Astrocyte (in vitro differentiated cells and primary cell): ENCODE measurements around the gene TMEM89. TPM values are rescaled to one million over a fixed set of nuclear protein-coding genes. Genes with fewer than 3 reads are reported as not detected.

Experiments used
- DNase-seq: peaks from one replicate; pipeline ENCODE4 v3.0.0-alpha.2; 2010; ENCODE audit warnings: low read depth
- FAIRE-seq: peaks from 2 replicates; lab custom pipeline; 2011; peaks lifted over from hg19 to GRCh38; lab: Jason Lieb, UNC
- H2AFZ ChIP-seq: 2 replicates; pipeline ENCODE4 v1.6.0; 2012; ENCODE audit warnings: low read depth, low read length, inconsistent platforms
- H3K27ac ChIP-seq: 2 replicates; pipeline ENCODE4 v1.5.1; 2011; ENCODE audit warnings: low read depth, low read length, inconsistent platforms
- H3K27me3 ChIP-seq: 2 replicates; pipeline ENCODE4 v1.6.0; 2011; ENCODE audit warnings: low read length, inconsistent platforms; ENCODE audit not compliant: insufficient read depth
- H3K36me3 ChIP-seq: 2 replicates; pipeline ENCODE4 v1.5.1; 2011; ENCODE audit warnings: low read length, inconsistent platforms; ENCODE audit not compliant: insufficient read depth
- H3K4me1 ChIP-seq: 2 replicates; pipeline ENCODE4 v1.5.1; 2011; ENCODE audit warnings: low read length, inconsistent platforms; ENCODE audit not compliant: insufficient read depth
- H3K4me2 ChIP-seq: 2 replicates; pipeline ENCODE4 v1.6.0; 2012; ENCODE audit warnings: low read length, inconsistent platforms
- H3K4me3 ChIP-seq: 2 replicates; pipeline ENCODE4 v1.5.1; 2011; ENCODE audit warnings: low read depth, mild to moderate bottlenecking, low read length, inconsistent platforms; ENCODE audit not compliant: insufficient read depth
- H3K79me2 ChIP-seq: 2 replicates; pipeline ENCODE4 v1.6.0; 2012; ENCODE audit warnings: mild to moderate bottlenecking, low read length, inconsistent platforms; ENCODE audit not compliant: insufficient read depth
- H3K9ac ChIP-seq: 2 replicates; pipeline ENCODE4 v1.6.0; 2012; ENCODE audit warnings: mild to moderate bottlenecking, low read length, inconsistent platforms
- H3K9me3 ChIP-seq: 2 replicates; pipeline ENCODE4 v1.5.1; 2012; ENCODE audit warnings: low read depth, mild to moderate bottlenecking, low read length, inconsistent platforms; ENCODE audit not compliant: insufficient read depth
- H4K20me1 ChIP-seq: 2 replicates; pipeline ENCODE4 v1.6.0; 2012; ENCODE audit warnings: low read length, inconsistent platforms; ENCODE audit not compliant: insufficient read depth
- H3K27ac Mint-ChIP-seq: one replicate; pipeline ENCODE4 v1.8.0; 2021; ENCODE audit warnings: mild to moderate bottlenecking, mixed read lengths; ENCODE audit not compliant: unreplicated experiment
- H3K27me3 Mint-ChIP-seq: one replicate; pipeline ENCODE4 v1.8.0; 2021; ENCODE audit warnings: low read depth, mixed read lengths; ENCODE audit not compliant: unreplicated experiment
- H3K36me3 Mint-ChIP-seq: one replicate; pipeline ENCODE4 v1.8.0; 2021; ENCODE audit warnings: low read depth, mixed read lengths; ENCODE audit not compliant: unreplicated experiment
- H3K4me1 Mint-ChIP-seq: one replicate; pipeline ENCODE4 v1.8.0; 2021; ENCODE audit warnings: low read depth, mixed read lengths; ENCODE audit not compliant: unreplicated experiment
- H3K4me3 Mint-ChIP-seq: one replicate; pipeline ENCODE4 v1.8.0; 2021; ENCODE audit warnings: mild to moderate bottlenecking, moderate library complexity, mixed read lengths; ENCODE audit not compliant: unreplicated experiment
- H3K9me3 Mint-ChIP-seq: one replicate; pipeline ENCODE4 v1.8.0; 2021; ENCODE audit warnings: mild to moderate bottlenecking, mixed read lengths; ENCODE audit not compliant: unreplicated experiment
- CTCF ChIP-seq: IDR thresholded peaks from 2 replicates; pipeline ENCODE4 v1.5.1; 2011; ENCODE audit warnings: low read depth, mild to moderate bottlenecking, inconsistent platforms, low read length, moderate library complexity; ENCODE audit not compliant: insufficient read depth
- EZH2 ChIP-seq: IDR thresholded peaks from 2 replicates; pipeline ENCODE4 v1.6.1; 2012; ENCODE audit warnings: mild to moderate bottlenecking, low read length, inconsistent platforms; ENCODE audit not compliant: insufficient read depth
- total RNA-seq: library from RNA; stranded (reverse); gene quantifications from 2 replicates; pipeline ENCODE4 v1.2.1, GENCODE V29; 2021

Gene TMEM89
- total RNA-seq, 1 donor from 2014 or later = 0.36 TPM

DNA sequence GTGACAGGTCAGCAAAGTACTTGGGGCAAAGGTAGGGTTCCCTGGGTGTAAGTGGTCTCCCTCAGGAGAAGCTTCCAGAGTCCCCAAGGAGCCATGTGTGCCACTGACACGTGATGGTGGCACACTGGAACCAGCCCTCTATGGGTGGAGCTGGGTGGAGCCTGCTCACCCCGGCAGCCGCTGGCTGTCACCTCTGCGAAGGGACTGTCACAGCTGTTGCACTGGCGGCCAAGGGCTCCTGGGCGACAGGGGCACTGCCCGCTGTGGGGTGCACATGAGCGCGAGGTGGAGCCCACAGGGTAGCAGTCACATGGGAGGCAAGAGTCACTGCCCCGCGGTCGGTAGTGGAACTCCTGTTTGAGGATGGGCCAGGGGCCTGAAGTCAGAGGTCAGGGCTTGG, 29.2 kb upstream of the TMEM89 start:
- Mint-ChIP-seq H3K9me3 (peaks cover 3% of the 10 kb centered on the region), H3K27ac (no peak overlapping the region), H3K27me3 (peaks cover 16% of the 10 kb centered on the region), H3K4me3 (no peak overlapping the region), H3K4me1 (no peaks in the 10 kb centered on the region), H3K36me3 (peaks cover 26% of the 10 kb centered on the region)
- peaks cover 3% of the 10 kb centered on the region for H4K20me1 ChIP-seq
- no peaks in the 10 kb centered on the region for H3K4me1 ChIP-seq
- no peak for DNase-seq
- no peak overlapping the region for H3K4me2 ChIP-seq
- H3K79me2 ChIP-seq = no peaks in the 10 kb centered on the region
- H3K9ac ChIP-seq = no peak overlapping the region
- H2AFZ ChIP-seq = no peak overlapping the region
- no peak overlapping the region for H3K27ac ChIP-seq
- no peaks in the 10 kb centered on the region for H3K27me3 ChIP-seq
- H3K4me3 ChIP-seq = no peak overlapping the region
- FAIRE-seq = no peak
- no peaks in the 10 kb centered on the region for H3K36me3 ChIP-seq
- TF ChIP-seq CTCF = no peak
- no peak for TF ChIP-seq EZH2
- H3K9me3 ChIP-seq = no peaks in the 10 kb centered on the region

DNA sequence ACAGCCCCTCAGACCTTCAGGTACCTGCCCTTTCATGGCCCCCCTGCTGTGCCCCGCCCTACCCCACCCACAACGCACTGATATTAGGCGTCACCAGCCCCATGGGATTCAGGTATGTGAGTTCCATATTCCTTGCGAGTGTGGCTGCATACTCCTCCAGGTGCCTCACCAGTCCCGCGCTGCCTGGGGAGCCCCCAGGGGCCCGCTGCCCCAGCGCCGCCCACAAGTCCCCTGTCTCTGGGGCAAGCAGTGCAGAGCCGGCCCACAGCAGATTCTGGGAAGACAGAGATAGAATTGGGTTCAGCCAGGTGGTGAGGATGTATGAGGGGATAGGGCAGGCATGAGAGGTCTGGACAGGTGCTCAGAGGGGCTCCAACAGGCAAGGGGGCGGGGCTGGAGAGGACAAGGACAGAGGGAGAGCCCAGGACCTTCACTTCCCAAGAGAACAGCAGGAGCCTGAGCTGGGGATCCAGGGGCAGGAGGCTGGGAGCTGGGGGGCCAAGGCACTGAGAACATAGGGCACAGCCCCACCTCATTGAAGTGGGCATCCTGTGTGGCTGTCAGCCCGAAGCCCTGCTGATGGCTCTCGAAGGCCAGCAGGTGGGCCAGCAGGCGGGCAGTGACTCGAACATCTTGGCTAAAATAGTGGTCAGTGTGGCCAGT, 26.8 kb upstream of the TMEM89 start:
- no peak overlapping the region for H3K9ac ChIP-seq
- FAIRE-seq (no peak), DNase-seq (no peak)
- no peak overlapping the region for H3K27ac ChIP-seq
- TF ChIP-seq EZH2 = no peak
- no peak for TF ChIP-seq CTCF
- H3K36me3 ChIP-seq = no peaks in the 10 kb centered on the region
- H3K9me3 ChIP-seq = no peaks in the 10 kb centered on the region
- H3K79me2 ChIP-seq = no peaks in the 10 kb centered on the region
- no peak overlapping the region for H3K4me3 Mint-ChIP-seq
- no peaks in the 10 kb centered on the region for H3K9me3 Mint-ChIP-seq
- no peak overlapping the region for H3K4me2 ChIP-seq
- no peaks in the 10 kb centered on the region for H3K4me1 Mint-ChIP-seq
- no peaks in the 10 kb centered on the region for H4K20me1 ChIP-seq
- H3K4me3 ChIP-seq = no peak overlapping the region
- no peak overlapping the region for H2AFZ ChIP-seq
- H3K27me3 ChIP-seq = no peaks in the 10 kb centered on the region
- H3K4me1 ChIP-seq = no peaks in the 10 kb centered on the region
- H3K36me3 Mint-ChIP-seq = peaks cover 18% of the 10 kb centered on the region
- H3K27me3 Mint-ChIP-seq = peaks cover 17% of the 10 kb centered on the region
- no peak overlapping the region for H3K27ac Mint-ChIP-seq

DNA sequence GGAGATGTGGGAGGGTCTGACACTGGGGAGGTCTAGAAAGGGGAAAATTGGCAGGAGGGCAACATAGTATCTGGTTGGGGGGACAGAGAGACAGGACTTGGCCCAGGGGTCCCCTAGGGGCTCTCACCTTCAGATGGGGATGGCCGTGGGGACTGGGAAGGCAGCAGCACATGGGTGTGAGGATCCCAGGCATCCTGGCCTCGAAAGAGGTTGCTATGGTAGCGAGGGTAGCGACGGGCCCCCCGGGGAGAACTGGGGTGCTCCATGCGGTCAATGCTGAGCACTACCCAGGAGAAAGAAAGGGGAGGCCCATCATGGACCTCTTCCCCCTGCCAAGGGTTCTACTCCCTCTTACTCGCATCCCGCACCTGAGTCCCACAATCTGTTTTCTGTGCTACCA, 26.1 kb upstream of the TMEM89 start:
- H3K27ac Mint-ChIP-seq = no peak overlapping the region
- no peaks in the 10 kb centered on the region for H3K9me3 ChIP-seq
- no peaks in the 10 kb centered on the region for H3K4me1 Mint-ChIP-seq
- no peaks in the 10 kb centered on the region for H3K27me3 ChIP-seq
- no peak overlapping the region for H3K4me3 Mint-ChIP-seq
- no peak overlapping the region for H3K4me2 ChIP-seq
- H3K9me3 Mint-ChIP-seq = no peaks in the 10 kb centered on the region
- H2AFZ ChIP-seq = no peak overlapping the region
- no peak overlapping the region for H3K9ac ChIP-seq
- H3K4me1 ChIP-seq = no peaks in the 10 kb centered on the region
- H3K27me3 Mint-ChIP-seq = peaks cover 16% of the 10 kb centered on the region
- H3K36me3 ChIP-seq = no peaks in the 10 kb centered on the region
- no peaks in the 10 kb centered on the region for H4K20me1 ChIP-seq
- no peaks in the 10 kb centered on the region for H3K79me2 ChIP-seq
- TF ChIP-seq EZH2 (no peak), CTCF (no peak)
- no peak for DNase-seq
- peaks cover 19% of the 10 kb centered on the region for H3K36me3 Mint-ChIP-seq
- no peak overlapping the region for H3K27ac ChIP-seq
- no peak for FAIRE-seq
- no peak overlapping the region for H3K4me3 ChIP-seq
